ENCODE data around the gene SSR4.
A peak's percentile ranks its signal among the peaks of the same experiment; 100 is the strongest.

Gene SSR4

GRCh38 chrX:153769865-153770600 lies 24.4 kb upstream of the SSR4 start:
- DNase-seq: no peak

DNA sequence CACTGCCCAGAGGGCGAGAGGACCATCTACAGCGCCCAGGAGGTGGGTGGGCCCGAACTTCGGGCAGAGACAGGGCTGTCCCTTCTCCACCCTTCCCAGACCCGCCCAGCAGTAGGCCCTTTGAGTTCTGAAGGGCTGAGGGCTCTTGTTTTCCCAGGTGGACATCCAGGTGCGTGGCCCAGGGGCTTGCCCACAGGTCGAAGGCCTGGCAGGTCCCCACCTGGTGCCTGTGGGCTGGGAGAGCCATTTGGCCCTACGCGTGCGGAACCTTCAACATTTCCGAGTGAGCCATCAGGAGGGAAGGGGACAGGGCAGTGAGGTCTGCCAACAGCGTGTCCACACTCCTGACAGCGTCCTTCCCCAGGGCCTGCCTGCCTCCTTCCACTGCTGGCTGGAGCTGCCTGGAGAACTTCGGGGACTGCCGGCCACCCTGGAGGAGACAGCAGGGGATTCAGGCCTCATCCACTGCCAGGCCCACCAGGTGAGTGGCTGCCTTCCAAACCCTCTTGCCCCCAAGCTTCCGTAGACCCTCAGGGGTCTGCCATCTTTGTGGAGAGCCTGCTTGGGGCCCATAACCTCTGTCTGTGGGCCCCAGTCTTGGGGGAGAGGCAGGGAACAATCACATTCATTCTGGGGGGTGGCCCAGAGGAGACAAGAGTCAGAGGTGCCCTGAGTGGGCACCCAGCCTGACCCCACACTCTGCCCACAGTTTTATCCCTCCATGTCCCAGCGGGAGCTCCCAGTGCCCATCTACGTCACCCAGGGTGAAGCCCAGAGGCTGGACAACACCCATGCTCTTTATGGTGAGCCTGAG lies 23.7 kb upstream of the SSR4 start:
- no peak for DNase-seq

DNA sequence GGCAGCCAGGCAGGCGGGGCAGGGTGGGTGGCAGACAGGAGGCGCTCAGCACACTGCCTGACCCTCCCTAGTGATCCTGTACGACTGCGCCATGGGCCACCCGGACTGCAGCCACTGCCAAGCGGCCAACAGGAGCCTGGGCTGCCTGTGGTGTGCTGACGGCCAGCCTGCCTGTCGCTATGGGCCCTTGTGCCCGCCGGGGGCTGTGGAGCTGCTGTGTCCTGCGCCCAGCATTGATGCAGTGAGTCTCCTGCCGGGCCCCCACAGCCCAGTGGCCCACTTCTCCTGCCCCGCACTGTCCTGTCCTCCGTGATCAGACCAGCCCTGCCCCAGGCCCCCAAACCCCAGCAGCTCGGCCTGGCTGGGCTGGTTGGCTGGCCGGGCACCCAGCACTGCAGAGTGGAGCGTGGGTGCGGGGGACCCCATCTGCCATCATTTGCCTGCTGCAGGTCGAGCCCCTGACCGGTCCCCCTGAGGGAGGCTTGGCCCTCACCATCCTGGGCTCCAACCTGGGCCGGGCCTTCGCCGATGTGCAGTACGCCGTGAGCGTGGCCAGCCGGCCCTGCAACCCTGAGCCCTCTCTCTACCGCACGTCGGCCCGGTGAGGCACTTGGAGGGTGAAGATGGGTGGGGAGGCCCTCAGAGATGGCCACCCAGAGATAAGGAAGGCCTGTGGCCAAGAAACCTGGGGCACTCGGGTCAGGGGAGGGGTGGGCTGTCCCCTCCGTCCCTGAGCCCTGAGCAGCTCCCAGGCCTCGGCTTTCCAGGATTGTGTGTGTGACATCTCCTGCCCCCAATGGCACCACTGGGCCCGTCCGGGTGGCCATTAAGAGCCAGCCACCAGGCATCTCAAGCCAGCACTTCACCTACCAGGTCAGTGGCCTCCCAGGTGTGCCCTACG lies 22.8 kb upstream of the SSR4 start:
- DNase-seq: no peak

- DNase-seq: no peak
These were observed 21.9 kb upstream of the SSR4 start for GRCh38 chrX:153772316-153773217.

- no peak for DNase-seq
These were observed 21.3 kb upstream of the SSR4 start for GRCh38 chrX:153773218-153773611.

DNA sequence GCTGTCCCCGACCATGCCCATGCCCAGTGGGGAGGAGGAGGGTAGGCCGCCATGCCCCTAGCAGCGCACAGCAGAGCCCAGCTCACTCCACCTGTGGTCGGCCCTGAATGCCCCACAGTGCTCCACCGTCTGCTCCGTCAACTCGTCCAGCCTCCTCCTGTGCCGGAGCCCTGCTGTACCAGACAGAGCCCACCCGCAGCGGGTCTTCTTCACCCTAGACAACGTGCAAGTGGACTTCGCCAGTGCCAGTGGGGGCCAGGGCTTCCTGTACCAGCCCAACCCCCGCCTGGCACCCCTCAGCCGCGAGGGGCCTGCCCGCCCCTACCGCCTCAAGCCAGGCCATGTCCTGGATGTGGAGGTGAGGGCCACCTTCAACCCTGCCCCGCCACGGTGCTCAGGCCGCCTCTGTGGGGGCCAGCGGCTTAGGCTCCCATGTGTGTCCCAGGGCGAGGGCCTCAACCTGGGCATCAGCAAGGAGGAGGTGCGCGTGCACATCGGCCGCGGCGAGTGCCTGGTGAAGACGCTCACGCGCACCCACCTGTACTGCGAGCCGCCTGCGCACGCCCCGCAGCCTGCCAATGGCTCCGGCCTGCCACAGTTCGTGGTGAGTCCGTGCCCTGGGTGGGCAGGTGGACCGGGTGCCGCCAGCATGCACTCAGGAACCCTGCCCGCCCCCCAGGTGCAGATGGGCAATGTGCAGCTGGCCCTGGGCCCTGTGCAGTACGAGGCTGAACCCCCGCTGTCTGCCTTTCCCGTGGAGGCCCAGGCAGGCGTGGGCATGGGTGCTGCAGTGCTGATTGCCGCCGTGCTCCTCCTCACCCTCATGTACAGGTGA lies 20.5 kb upstream of the SSR4 start:
- no peak for DNase-seq

DNA sequence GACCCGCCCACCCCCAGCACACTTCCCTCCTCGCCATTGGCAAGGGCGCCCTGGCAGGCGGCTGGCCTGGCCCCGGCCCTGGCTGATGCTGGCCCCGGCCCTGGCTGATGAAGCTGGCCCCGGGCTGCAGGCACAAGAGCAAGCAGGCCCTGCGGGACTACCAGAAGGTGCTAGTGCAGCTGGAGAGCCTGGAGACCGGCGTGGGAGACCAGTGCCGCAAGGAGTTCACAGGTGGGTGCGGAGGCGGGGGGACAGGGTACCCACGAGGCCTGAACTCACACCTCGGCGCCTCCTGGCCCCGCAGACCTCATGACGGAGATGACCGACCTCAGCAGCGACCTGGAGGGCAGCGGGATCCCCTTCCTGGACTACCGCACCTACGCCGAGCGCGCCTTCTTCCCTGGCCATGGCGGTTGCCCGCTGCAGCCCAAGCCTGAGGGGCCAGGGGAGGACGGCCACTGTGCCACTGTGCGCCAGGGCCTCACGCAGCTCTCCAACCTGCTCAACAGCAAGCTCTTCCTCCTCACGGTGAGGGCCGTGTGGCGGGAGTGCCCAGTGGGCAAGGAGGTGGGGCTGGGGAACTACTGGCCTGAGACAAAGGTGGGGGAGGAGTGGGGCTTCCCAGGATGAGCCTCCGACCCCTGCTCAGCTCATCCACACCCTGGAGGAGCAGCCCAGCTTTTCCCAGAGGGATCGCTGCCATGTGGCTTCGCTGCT lies 19.7 kb upstream of the SSR4 start:
- DNase-seq: no peak

DNA sequence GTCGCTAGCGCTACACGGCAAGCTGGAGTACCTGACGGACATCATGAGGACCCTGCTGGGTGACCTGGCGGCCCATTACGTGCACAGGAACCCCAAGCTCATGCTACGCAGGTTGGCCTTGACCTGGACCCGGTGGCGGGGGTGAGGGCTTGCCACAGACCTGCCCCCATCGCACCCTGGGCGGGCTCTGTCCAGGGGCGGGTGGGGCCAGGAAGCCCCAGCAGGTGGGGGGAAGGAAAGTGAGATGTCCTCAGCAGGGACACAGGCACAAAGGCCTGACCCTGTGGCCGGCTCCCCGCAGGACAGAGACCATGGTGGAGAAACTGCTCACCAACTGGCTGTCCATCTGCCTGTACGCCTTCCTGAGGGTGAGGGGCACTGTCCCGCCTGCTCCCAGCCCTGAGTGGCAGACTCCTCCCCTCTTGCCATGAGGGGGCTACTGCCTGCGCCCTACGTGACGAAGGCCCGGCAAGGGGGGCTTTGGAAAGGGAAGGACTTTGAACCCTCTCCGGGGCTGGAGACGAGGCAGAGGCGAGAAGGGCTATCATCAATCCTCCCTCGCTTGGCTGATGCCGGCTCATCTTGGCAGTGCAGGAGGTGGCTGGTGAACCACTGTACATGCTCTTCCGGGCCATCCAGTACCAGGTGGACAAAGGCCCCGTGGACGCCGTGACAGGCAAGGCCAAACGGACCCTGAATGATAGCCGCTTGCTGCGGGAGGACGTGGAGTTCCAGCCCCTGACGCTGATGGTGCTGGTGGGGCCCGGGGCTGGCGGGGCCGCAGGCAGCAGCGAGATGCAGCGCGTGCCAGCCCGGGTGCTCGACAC lies 19.0 kb upstream of the SSR4 start:
- no peak for DNase-seq

GRCh38 chrX:153776120-153776599 lies 18.3 kb upstream of the SSR4 start:
- no peak for DNase-seq

DNA sequence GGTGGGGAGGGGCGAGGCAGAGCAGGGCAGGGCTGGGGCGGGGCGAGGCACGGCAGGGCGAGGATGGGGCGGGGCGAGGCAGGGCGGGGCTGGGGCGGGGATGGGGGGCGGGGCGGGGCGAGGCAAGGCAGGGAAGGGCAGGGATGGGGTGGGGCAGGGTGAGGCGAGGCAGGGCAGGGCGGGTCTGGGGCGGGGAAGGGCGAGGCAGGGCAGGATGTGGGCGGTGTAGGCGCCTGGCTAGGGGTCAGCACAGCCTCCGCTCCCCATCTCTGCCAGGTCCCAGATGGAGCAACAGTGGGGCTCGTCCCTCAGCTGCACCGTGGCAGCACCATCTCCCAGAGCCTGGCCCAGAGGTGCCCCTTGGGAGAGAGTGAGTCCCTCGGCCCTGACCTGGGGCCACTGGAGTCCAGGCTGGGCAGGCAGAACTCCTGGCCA lies 17.8 kb upstream of the SSR4 start:
- DNase-seq: no peak

GRCh38 chrX:153777261-153778090 lies 17.0 kb upstream of the SSR4 start:
- no peak for DNase-seq

GRCh38 chrX:153778181-153778580 lies 16.3 kb upstream of the SSR4 start:
- no peak for DNase-seq

DNA sequence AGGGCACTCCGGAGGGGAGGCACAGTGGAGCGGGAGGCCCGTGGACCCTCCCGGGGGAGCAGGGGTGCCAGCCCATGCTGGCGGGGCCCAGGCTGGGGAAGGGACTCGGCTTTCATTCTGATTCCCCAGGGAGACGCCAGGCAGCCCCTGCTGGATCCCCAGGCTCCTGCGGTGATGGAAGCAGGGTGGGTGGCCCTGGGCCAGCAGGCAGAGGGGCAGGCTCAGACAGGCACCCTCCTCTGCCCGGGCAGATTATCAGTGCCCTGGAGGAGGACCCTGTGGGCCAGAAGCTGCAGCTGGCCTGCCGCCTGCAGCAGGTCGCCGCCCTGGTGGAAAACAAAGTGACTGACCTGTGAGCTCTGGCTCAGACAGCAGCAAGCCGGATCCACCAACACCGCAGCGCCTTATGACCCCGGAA lies 15.8 kb upstream of the SSR4 start:
- DNase-seq: peak; percentile 28

DNA sequence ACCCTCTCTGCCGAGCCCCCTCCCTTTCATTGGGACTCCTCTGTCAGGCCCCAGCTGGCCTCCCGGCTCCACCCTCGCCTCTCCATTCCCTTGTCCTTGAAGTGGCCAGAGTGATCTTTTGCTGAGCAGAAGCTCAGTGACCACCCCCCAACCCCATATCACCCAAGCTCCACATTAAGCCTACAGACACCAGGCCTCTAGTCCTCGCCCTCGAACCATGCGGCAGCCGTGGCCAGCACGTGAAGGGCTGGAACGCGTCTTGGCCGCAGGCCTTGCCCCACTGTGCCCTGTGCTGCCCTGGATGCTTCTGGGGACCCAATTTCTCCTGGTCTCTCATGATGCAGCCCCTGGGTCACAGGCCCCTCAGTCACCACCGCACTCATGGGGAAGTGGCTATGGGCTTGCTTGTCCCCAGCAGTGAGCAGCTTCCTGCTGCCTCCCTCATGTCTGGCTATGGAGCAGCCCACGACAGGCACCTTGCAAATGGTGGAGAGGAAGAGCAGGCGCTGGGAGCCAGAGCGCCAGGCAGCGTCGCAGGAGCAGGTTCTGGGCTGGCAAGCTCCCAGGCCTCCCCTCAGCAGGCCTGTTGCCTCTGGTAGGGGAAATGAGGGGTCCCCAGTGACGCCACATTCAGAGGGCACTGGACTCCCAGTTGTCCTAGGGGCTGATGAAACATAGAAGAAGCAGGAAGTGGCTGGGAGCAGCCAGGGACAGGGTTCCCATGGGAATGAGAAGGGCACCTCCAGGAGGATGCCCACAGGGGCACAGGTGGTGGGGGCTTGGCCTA lies 14.4 kb upstream of the SSR4 start:
- no peak for DNase-seq

DNA sequence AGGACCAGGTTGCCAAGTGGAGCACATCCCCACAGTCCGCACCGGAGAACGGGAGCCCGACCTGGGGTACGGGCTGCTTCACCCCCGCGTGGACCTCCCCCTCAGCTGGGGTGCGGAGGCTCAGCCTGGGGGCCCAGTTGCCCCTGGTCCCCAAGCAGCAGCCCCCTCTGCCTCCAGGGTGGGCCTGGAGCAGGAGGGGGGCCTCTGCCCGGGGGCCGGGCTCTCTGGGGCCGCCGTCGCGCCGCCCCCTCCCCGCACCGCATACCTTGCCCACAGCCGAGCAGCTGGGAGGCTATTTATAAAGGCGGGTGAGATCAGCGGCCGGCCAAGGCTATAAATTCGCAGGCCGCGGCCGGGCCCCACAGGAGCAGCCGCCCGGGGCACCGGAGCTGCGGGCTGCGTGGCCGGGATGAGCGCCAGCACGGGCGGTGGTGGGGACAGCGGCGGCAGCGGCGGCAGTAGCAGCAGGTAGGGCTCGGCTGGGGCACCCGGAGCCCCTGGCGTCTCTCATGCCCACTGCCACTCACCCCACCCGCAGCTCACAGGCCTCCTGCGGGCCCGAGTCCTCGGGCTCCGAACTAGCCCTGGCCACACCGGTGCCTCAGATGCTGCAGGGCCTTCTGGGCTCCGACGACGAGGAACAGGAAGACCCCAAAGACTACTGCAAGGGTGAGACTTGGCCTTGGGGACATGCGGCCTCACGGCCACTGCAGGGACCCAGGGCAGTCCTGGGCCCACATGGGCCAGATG lies 13.6 kb upstream of the SSR4 start, which contains the start of gene SRPK3:
Gene SRPK3 (plus strand): TSS at position 364 of the 750 bp plus-strand sequence. CDS start 46 bp downstream, at position 410.
- DNase-seq: no peak

DNA sequence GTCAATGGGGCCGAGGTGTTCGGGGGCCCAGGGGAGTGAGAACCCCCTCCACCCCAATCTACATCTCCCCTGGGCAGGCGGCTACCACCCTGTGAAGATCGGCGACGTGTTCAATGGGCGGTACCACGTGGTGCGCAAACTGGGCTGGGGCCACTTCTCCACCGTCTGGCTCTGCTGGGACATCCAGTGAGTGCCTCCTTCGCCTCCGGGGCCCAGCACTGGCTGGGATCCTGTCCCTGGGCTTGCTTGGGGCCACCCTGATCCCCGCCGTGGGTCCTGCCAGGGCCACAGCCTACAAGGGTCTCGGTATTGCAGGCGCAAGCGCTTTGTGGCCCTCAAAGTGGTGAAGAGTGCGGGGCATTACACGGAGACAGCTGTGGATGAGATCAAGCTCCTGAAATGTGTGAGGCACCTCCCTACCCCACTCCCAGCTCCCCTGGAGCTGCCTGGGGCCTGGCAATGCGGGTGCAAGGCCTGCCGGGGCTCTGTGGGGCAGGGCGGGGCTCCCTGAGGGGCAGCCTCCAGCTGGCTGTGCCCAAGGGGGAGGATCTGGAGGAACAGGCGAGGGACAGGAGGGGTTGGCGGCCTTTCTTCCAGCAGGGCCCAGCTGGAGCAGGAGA lies 12.9 kb upstream of the SSR4 start:
- no peak for DNase-seq
